IMR-90 (cell line): ENCODE results near the gene COL11A2. TPM values are rescaled to one million over a fixed set of nuclear protein-coding genes. Genes with fewer than 3 reads are reported as not detected.

Experiments
- ATAC-seq: fragments of 200-7000 bp; cut with Tn5 transposase; 2 replicates; pipeline ENCODE4 v1.9.1; 2020; ENCODE audit warnings: low read depth, mild to moderate bottlenecking, moderate library complexity
- BruUV-seq: library from RNA; stranded (reverse); fragments of 400-500 nt; replicated peaks from 2 replicates; lab custom pipeline; 2021; lab: Mats Ljungman, UMichigan
- CTCF ChIA-PET: fragments of 300-600 bp; formaldehyde crosslinking; extraction: SDS; loops from one replicate; lab custom pipeline; 2021; ENCODE audit warnings: antibody characterized with exemption; lab: Yijun Ruan, JAX
- POLR2A ChIA-PET: fragments of 300-600 bp; sonication (Branson Sonifier 250); formaldehyde crosslinking; loops from one replicate; lab custom pipeline; 2022; ENCODE audit warnings: antibody characterized with exemption; ENCODE audit not compliant: unreplicated experiment; lab: Charles Lee
- DNase-seq: peaks from one replicate; pipeline ENCODE4 v3.0.0; 2013
- H2AFZ ChIP-seq: replicated peaks from 2 replicates; pipeline ENCODE3; 2013; ENCODE audit warnings: low read length, mild to moderate bottlenecking; ENCODE audit not compliant: poor library complexity
- H2AK5ac ChIP-seq: 2 replicates; pipeline ENCODE4 v1.6.1; 2013; ENCODE audit warnings: low read depth, low read length, inconsistent platforms
- H2AK9ac ChIP-seq: replicated peaks from 2 replicates; pipeline ENCODE3; 2013; ENCODE audit warnings: mild to moderate bottlenecking, low read depth, low read length, moderate library complexity; ENCODE audit not compliant: poor library complexity
- H2BK120ac ChIP-seq: 2 replicates; pipeline ENCODE4 v1.6.1; 2013; ENCODE audit warnings: low read depth, low read length, inconsistent platforms
- H2BK15ac ChIP-seq: 3 replicates; pipeline ENCODE4 v1.6.1; 2013; ENCODE audit warnings: low read depth, low read length, inconsistent platforms
- H2BK20ac ChIP-seq: 2 replicates; pipeline ENCODE4 v1.6.1; 2013; ENCODE audit warnings: low read depth, mild to moderate bottlenecking, inconsistent platforms, low read length, moderate library complexity
- H2BK5ac ChIP-seq: 2 replicates; pipeline ENCODE4 v1.6.1; 2013; ENCODE audit warnings: mild to moderate bottlenecking, low read depth, low read length, inconsistent platforms; ENCODE audit not compliant: poor library complexity, severe bottlenecking
- H3K14ac ChIP-seq: replicated peaks from 2 replicates; pipeline ENCODE4 v1.6.1; 2013; ENCODE audit warnings: low read depth, low read length, inconsistent platforms
- H3K18ac ChIP-seq: 2 replicates; pipeline ENCODE4 v1.6.1; 2013; ENCODE audit warnings: low read depth, low read length, control low read depth
- H3K23ac ChIP-seq: 2 replicates; pipeline ENCODE4 v1.6.1; 2013; ENCODE audit warnings: low read depth, low read length, inconsistent platforms
- H3K27ac ChIP-seq: 2 replicates; pipeline ENCODE4 v1.5.1; 2013; ENCODE audit warnings: mild to moderate bottlenecking, control low read depth, low read length; ENCODE audit not compliant: insufficient read depth
- H3K27me3 ChIP-seq: 2 replicates; pipeline ENCODE4 v1.6.1; 2013; ENCODE audit warnings: low read length; ENCODE audit not compliant: control insufficient read depth, insufficient read depth
- H3K36me3 ChIP-seq: 2 replicates; pipeline ENCODE4 v1.6.1; 2013; ENCODE audit warnings: low read length, mixed read lengths; ENCODE audit not compliant: control insufficient read depth, insufficient read depth
- H3K4ac ChIP-seq: 2 replicates; pipeline ENCODE4 v1.6.1; 2013; ENCODE audit warnings: low read depth, low read length, inconsistent platforms
- H3K4me1 ChIP-seq: 2 replicates; pipeline ENCODE4 v1.6.1; 2013; ENCODE audit warnings: low read length, mixed read lengths; ENCODE audit not compliant: control insufficient read depth, insufficient read depth
- H3K4me2 ChIP-seq: 2 replicates; pipeline ENCODE4 v1.6.1; 2013; ENCODE audit warnings: low read depth, mild to moderate bottlenecking, control low read depth, low read length, moderate library complexity
- H3K4me3 ChIP-seq: 2 replicates; pipeline ENCODE4 v1.5.1; 2013; ENCODE audit warnings: low read depth, mild to moderate bottlenecking, control low read depth, low read length, moderate library complexity; ENCODE audit not compliant: insufficient read depth
- H3K56ac ChIP-seq: 2 replicates; pipeline ENCODE4 v1.6.1; 2013; ENCODE audit warnings: low read length, inconsistent platforms; ENCODE audit not compliant: insufficient read depth; ENCODE audit errors: extremely low read depth
- H3K79me1 ChIP-seq, 2 experiments: 2 replicates each; pipeline ENCODE4 v1.6.1; 2013; ENCODE audit warnings: low read length in 2 of 2, inconsistent platforms in 1 of 2, low read depth in 1 of 2
- H3K9ac ChIP-seq: 2 replicates; pipeline ENCODE4 v1.6.1; 2013; ENCODE audit warnings: low read depth, low read length, control low read depth
- H3K9me1 ChIP-seq: 2 replicates; pipeline ENCODE4 v1.6.1; 2013; ENCODE audit warnings: low read length, inconsistent platforms; ENCODE audit not compliant: insufficient read depth
- H3K9me3 ChIP-seq: 2 replicates; pipeline ENCODE4 v1.6.1; 2013; ENCODE audit warnings: low read length; ENCODE audit not compliant: control insufficient read depth, insufficient read depth
- H4K20me1 ChIP-seq: 2 replicates; pipeline ENCODE4 v1.6.1; 2013; ENCODE audit warnings: low read length, inconsistent platforms; ENCODE audit not compliant: insufficient read depth
- H4K5ac ChIP-seq: 2 replicates; pipeline ENCODE4 v1.6.1; 2013; ENCODE audit warnings: mild to moderate bottlenecking, low read depth, low read length, control low read depth
- H4K8ac ChIP-seq, 2 experiments: 2 replicates each; pipeline ENCODE4 v1.6.1; 2013; ENCODE audit warnings: low read depth in 2 of 2, low read length in 2 of 2, control low read depth in 1 of 2, inconsistent platforms in 1 of 2
- H4K91ac ChIP-seq: 2 replicates; pipeline ENCODE4 v1.6.1; 2013; ENCODE audit warnings: low read depth, low read length, inconsistent platforms; ENCODE audit not compliant: insufficient read depth
- RAD21 ChIP-seq: IDR thresholded peaks from 2 replicates; pipeline ENCODE4 v1.6.1; 2012; ENCODE audit warnings: low read length, improper control_type of control experiment
- SMC3 ChIP-seq: fragments of 150-350 bp; IDR thresholded peaks from 2 replicates; pipeline ENCODE4 v1.6.1; 2016; ENCODE audit warnings: low read depth, mild to moderate bottlenecking, antibody characterized with exemption, low read length, moderate library complexity
- dilution Hi-C: fragments of 300-500 bp; cut with HindIII; formaldehyde crosslinking; loops from one replicate; pipeline ENCODE4 v1.14.3; 2018; ENCODE audit warnings: low sequenced_read_pairs; ENCODE audit not compliant: unreplicated experiment
- in situ Hi-C: fragments of 300-500 bp; cut with MboI; formaldehyde crosslinking; loops from 3 replicates; pipeline ENCODE4 v1.14.3; 2019; ENCODE audit warnings: low sequenced_read_pairs, inconsistent platforms, mixed read lengths
- intact Hi-C: fragments of 100-400 bp; cut with micrococcal nuclease; formaldehyde crosslinking; loops from 2 replicates; pipeline ENCODE4 v1.10.0; 2022
- polyA plus RNA-seq, 3 experiments: library from polyadenylated mRNA; depleted of rRNA; stranded (reverse); fragments of >200 nt; gene quantifications; 2 replicates each; pipeline ENCODE4 v1.2.3, GENCODE V29; 2012; ENCODE audit warnings: low replicate concordance in 1 of 3
- total RNA-seq: library from RNA; depleted of rRNA; stranded (reverse); fragments of >200 nt; gene quantifications from 2 replicates; pipeline ENCODE4 v1.2.3, GENCODE V29; 2012

COL11A2 gene
- total and polyA plus RNA-seq, 2 of the 4 experiments (the other 2 are of a cell fraction) = under 0.01 to 0.38 TPM

DNA sequence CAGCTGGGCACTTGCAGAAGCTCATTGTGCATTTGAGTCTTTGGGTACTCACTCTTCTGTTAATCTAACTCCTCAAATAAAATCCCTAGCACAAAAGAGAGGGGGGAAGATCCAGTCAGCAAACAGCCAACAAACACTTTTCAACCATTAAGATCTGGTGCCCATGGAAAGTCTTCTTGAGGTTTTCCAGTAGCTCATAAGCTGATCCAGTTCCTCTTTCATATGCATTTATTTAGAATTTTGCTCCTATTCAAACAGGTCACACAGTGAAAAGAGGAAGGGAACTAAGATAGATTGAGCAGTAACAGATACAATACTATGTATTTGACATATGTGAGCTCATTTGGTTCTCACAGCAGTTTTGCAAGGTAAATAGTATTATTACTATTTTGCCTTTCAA is 77.9 kb downstream of the COL11A2 start:
- Histone ChIP-seq H4K8ac (no peak overlapping the region), H2AK5ac (no peak overlapping the region), H3K79me1 (no peaks in the 10 kb centered on the region), H2BK120ac (no peak overlapping the region), H2BK15ac (no peak overlapping the region), H3K4me3 (no peak overlapping the region), H3K56ac (no peak overlapping the region), H3K27me3 (peaks cover 38% of the 10 kb centered on the region), H3K4me2 (no peak overlapping the region), H3K27ac (no peak overlapping the region), H3K9me1 (no peaks in the 10 kb centered on the region), H3K18ac (no peak overlapping the region), H3K4ac (no peak overlapping the region), H2BK20ac (no peak overlapping the region), H2AK9ac (no peak overlapping the region), H4K5ac (no peak overlapping the region), H3K9me3 (no peaks in the 10 kb centered on the region), H2AFZ (no peak overlapping the region), H3K23ac (no peak overlapping the region), H3K14ac (no peak overlapping the region), H3K4me1 (no peaks in the 10 kb centered on the region; the same call in 1 of the 2 replicates), H3K36me3 (no peaks in the 10 kb centered on the region), H3K9ac (no peak overlapping the region), H4K20me1 (no peaks in the 10 kb centered on the region), H4K91ac (no peak overlapping the region), H2BK5ac (no peak overlapping the region)
- ChIA-PET CTCF (interaction anchor here (1.1 kb wide), 1 partner anchor 134 kb away, joined by 6 read pairs; no protein-coding TSS in a partner anchor), POLR2A (no interaction called here)
- intact Hi-C loops (no loop called here), dilution Hi-C loops (no loop called here), in situ Hi-C loops (no loop called here)
- no peak for TF ChIP-seq RAD21
- TF ChIP-seq SMC3 = no peak
- DNase-seq = no peak
- BruUV-seq = no TSS peak
- ATAC-seq = no peak
